GM12891 (cell line): ENCODE data around the gene MYH9.

ENCODE experiments used
- POLR2A ChIP-seq: IDR thresholded peaks from 2 replicates; pipeline ENCODE4 v1.6.1; 2011; ENCODE audit warnings: low read depth, low read length, control low read depth
- TAF1 ChIP-seq: IDR thresholded peaks from 2 replicates; pipeline ENCODE4 v1.6.1; 2011; ENCODE audit warnings: low read depth, low read length, control low read depth

DNA sequence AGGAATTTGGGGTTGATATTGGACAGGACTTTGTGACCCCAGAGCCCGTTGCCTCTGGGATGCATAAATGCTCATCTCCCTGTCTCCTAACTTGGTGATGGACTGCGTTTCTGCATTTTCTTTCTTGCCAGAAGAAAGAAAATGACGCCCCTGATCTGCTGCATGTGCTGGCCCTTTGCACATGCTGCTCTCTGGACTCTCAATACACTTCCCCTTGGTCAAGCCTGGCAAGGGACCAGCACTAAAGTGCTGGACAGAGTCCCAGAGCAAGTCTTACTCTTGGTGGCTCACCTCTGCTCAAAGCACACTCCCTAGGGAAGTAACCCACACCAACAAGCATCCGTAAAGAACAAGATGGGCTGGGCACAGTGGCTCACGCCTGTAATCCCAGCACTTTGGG is 40.7 kb downstream of the MYH9 start:
- TF ChIP-seq POLR2A: no peak
- TF ChIP-seq TAF1: no peak
